ENCODE measurements around the gene AUNIP. TPM values are rescaled to one million over a fixed set of nuclear protein-coding genes. Genes with fewer than 3 reads are reported as not detected.

The AUNIP gene
- total and polyA plus RNA-seq, 2 of the 8 experiments (the other 6 are each of a cell fraction or from before 2014, with no cell fraction given): 18.6 to 23.2 TPM

- no peaks in the 10 kb centered on the region; a peak in 1 of 8 replicates for H3K36me3 ChIP-seq (ENCODE audit: control insufficient read depth in 2 of 4, insufficient read depth in 4 of 4, low read length in 3 of 4)
- no peak overlapping the region for H2BK120ac ChIP-seq (replicated peaks; ENCODE audit: low read depth, low read length)
- H2BK12ac ChIP-seq (ENCODE audit: low read depth, low read length): no peak overlapping the region
- H3K79me1 ChIP-seq (ENCODE audit: low read depth, low read length): peaks cover 5% of the 10 kb centered on the region
- no peak overlapping the region for H3K4me2 ChIP-seq (ENCODE audit: insufficient read depth in 1 of 2, low read depth in 2 of 2, low read length in 2 of 2)
- FAIRE-seq: no peak
- H2BK5ac ChIP-seq (ENCODE audit: low read depth, low read length): no peak overlapping the region
- peaks cover 0 to 3% of the 10 kb centered on the region in 2 experiments for H4K20me1 ChIP-seq (replicated peaks in 1 of 2; ENCODE audit: control insufficient read depth in 1 of 2, insufficient read depth in 2 of 2, low read length in 2 of 2)
- no peak overlapping the region for H2BK20ac ChIP-seq (ENCODE audit: low read length)
- no peak overlapping the region for H4K91ac ChIP-seq (replicated peaks; ENCODE audit: insufficient read length, low read length)
- no peak overlapping the region for H3K27ac ChIP-seq (ENCODE audit: low read depth, low read length)
- no peak overlapping the region for H2AK5ac ChIP-seq (ENCODE audit: low read depth, low read length)
- no peak overlapping the region for H3K23ac ChIP-seq (ENCODE audit: insufficient read length)
- no peak overlapping the region for H3K14ac ChIP-seq (ENCODE audit: insufficient read length)
- no peak overlapping the region for H3K56ac ChIP-seq (replicated peaks; ENCODE audit: insufficient read length, low read depth, low read length)
- no peak overlapping the region for H3K4me3 ChIP-seq (ENCODE audit: extremely low read depth in 1 of 4, insufficient read depth in 2 of 4, low read depth in 3 of 4, low read length in 4 of 4)
- H2BK15ac ChIP-seq (ENCODE audit: low read length): no peak overlapping the region
- no peaks in the 10 kb centered on the region for H3K9me3 ChIP-seq (ENCODE audit: insufficient read depth in 2 of 2, low read depth in 1 of 2, low read length in 1 of 2)
- no peak overlapping the region for H2AFZ ChIP-seq (ENCODE audit: low read length)
- no peak overlapping the region for H3K4ac ChIP-seq (replicated peaks; ENCODE audit: insufficient read length, low read depth, low read length)
- H4K8ac ChIP-seq (ENCODE audit: extremely low read depth, insufficient read depth, low read length): no peak overlapping the region
- DNase-seq (ENCODE audit: low read depth in 1 of 2, low spot score in 2 of 2): no peak
- no peak overlapping the region for H3K18ac ChIP-seq (ENCODE audit: extremely low read depth, low read length)
- H4K5ac ChIP-seq (ENCODE audit: insufficient read length, low read depth, low read length): no peak overlapping the region
- CTCF ChIA-PET (ENCODE audit: partially characterized antibody): interaction anchor here (0.6 to 2.1 kb wide), 3 partner anchors 13 to 284 kb away, joined by 3 to 7 read pairs (median 3); no protein-coding TSS in a partner anchor
- peaks cover 11% of the 10 kb centered on the region for H3K23me2 ChIP-seq (ENCODE audit: low read depth, low read length)
- H3K79me2 ChIP-seq (ENCODE audit: control insufficient read depth in 1 of 2, insufficient read depth in 2 of 2, low read length in 2 of 2): peaks cover 6 to 82% of the 10 kb centered on the region in 2 experiments; a peak in 3 of 4 replicates
- H3K9ac ChIP-seq (replicated peaks in 1 of 4; ENCODE audit: extremely low read depth in 1 of 4, low read depth in 3 of 4, low read length in 3 of 4): no peak overlapping the region
- H3K4me1 ChIP-seq (replicated peaks in 1 of 4; ENCODE audit: control insufficient read depth in 3 of 4, insufficient read depth in 4 of 4, low read length in 3 of 4): no peaks in the 10 kb centered on the region; a peak in 2 of 7 replicates
- TF ChIP-seq SP4 (IDR thresholded peaks at IDR 0.05; ENCODE audit: low read length) (no peak), RXRA (IDR thresholded peaks at IDR 0.05; ENCODE audit: insufficient read depth, low read depth, low read length) (no peak), SAP30 (IDR thresholded peaks at IDR 0.05; ENCODE audit: insufficient read depth, insufficient replicate concordance, low read length) (no peak)
- 86% methylated on average over 2 of the region's 2 CpGs; no CpG with 5 or more reads in 1 of the 2 experiments for WGBS, 2 experiments (ENCODE audit: extremely low coverage in 1 of 2, insufficient coverage in 1 of 2, insufficient read length in 1 of 2, insufficient replicate concordance in 2 of 2, low coverage in 1 of 2, low lambda C conversion rate in 2 of 2, missing lambda C conversion rate in 1 of 2)
- POLR2A ChIA-PET (ENCODE audit: partially characterized antibody): interaction anchor here (1.3 to 2.1 kb wide), 3 partner anchors 9 to 20 kb away, joined by 4 to 7 read pairs (median 6); partner anchors contain the start of gene PAQR7
- no peaks in the 10 kb centered on the region for H3K27me3 ChIP-seq (replicated peaks in 1 of 4; ENCODE audit: control insufficient read depth in 3 of 4, extremely low read depth in 1 of 4, insufficient read depth in 3 of 4, low read length in 3 of 4)
Observed at GRCh38 chr1:25854554-25854953, 4.7 kb downstream of the AUNIP start.

All from H1 (cell line).